GM23338 (cell line): Measurements from ENCODE around the gene MLLT6.

Source experiments
- CREB1 ChIP-seq: fragments of 250-450 bp; sonication (Bioruptor Pico); IDR thresholded peaks from 2 replicates; pipeline ENCODE4 v1.5.0; 2020; ENCODE audit warnings: low read depth, mild to moderate bottlenecking, moderate library complexity
- EZH2 ChIP-seq: fragments of 200-600 bp; sonication (generic); IDR thresholded peaks from one replicate; pipeline ENCODE4 v1.8.0; 2017; ENCODE audit warnings: antibody characterized with exemption, mild to moderate bottlenecking, low read depth; ENCODE audit not compliant: unreplicated experiment
- EZH2phosphoT487 ChIP-seq: fragments of 200-600 bp; sonication (generic); IDR thresholded peaks from one replicate; pipeline ENCODE4 v1.8.1; 2018; ENCODE audit warnings: antibody characterized with exemption; ENCODE audit not compliant: unreplicated experiment
- JUNB ChIP-seq: IDR thresholded peaks from one replicate; pipeline ENCODE4 v1.6.1; 2016; ENCODE audit warnings: antibody characterized with exemption; ENCODE audit not compliant: unreplicated experiment
- NANOG ChIP-seq: IDR thresholded peaks from 2 replicates; pipeline ENCODE4 v1.6.1; 2016; ENCODE audit warnings: antibody characterized with exemption, borderline replicate concordance
- POLR2AphosphoS5 ChIP-seq: IDR thresholded peaks from 2 replicates; pipeline ENCODE4 v1.6.1; 2016; ENCODE audit warnings: antibody characterized with exemption, low read depth
- STAT1 ChIP-seq: IDR thresholded peaks from one replicate; pipeline ENCODE4 v1.6.1; 2016; ENCODE audit warnings: antibody characterized with exemption; ENCODE audit not compliant: unreplicated experiment
- ZNF114 ChIP-seq: fragments of 250-450 bp; sonication (Bioruptor Pico); IDR thresholded peaks from 2 replicates; pipeline ENCODE4 v1.5.0; 2020; ENCODE audit warnings: mild to moderate bottlenecking, moderate library complexity
- TF ChIP-seq, protein P1 (sequence below), 2 experiments: fragments of 200-600 bp in 1 of 2; sonication (generic) in 1 of 2; conservative IDR thresholded peaks; 2 replicates each; pipeline versions ENCODE4 v1.5.1 to v1.6.1; 2016 to 2017; ENCODE audit warnings: antibody characterized with exemption in 2 of 2, low read depth in 2 of 2, mild to moderate bottlenecking in 2 of 2, moderate library complexity in 1 of 2
- TF ChIP-seq, protein P2 (sequence below): IDR thresholded peaks from one replicate; pipeline ENCODE4 v1.6.1; 2018; ENCODE audit warnings: antibody characterized with exemption; ENCODE audit not compliant: unreplicated experiment
- TF ChIP-seq, protein P3 (sequence below): IDR thresholded peaks from 2 replicates; pipeline ENCODE4 v1.6.1; 2016; ENCODE audit warnings: antibody characterized with exemption

DNA sequence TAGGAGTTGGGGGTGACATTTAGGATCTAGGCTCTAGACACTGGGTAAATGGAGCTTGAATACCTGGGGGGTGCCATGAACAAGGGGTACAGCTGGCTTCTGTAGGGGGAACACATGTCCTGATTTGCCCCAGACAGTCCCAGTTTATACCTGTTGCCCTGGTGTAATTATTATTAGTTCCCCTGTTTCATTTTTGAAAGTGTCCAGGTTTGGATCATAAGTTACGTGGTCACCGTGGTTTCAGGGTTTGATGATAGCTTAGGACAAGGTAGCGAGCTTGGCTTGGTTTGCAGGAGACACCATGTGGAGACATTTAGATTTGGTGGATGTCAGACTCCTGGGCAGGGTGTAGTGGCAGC is 5.5 kb downstream of the MLLT6 start:
- TF ChIP-seq POLR2AphosphoS5, result no peak
- TF ChIP-seq, protein P1, sequence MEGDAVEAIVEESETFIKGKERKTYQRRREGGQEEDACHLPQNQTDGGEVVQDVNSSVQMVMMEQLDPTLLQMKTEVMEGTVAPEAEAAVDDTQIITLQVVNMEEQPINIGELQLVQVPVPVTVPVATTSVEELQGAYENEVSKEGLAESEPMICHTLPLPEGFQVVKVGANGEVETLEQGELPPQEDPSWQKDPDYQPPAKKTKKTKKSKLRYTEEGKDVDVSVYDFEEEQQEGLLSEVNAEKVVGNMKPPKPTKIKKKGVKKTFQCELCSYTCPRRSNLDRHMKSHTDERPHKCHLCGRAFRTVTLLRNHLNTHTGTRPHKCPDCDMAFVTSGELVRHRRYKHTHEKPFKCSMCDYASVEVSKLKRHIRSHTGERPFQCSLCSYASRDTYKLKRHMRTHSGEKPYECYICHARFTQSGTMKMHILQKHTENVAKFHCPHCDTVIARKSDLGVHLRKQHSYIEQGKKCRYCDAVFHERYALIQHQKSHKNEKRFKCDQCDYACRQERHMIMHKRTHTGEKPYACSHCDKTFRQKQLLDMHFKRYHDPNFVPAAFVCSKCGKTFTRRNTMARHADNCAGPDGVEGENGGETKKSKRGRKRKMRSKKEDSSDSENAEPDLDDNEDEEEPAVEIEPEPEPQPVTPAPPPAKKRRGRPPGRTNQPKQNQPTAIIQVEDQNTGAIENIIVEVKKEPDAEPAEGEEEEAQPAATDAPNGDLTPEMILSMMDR (conservative IDR thresholded peaks at IDR 0.05; ENCODE audit: low read depth in 2 of 2), result no peak
- no peak for TF ChIP-seq EZH2
- no peak for TF ChIP-seq ZNF114
- no peak for TF ChIP-seq NANOG
- no peak for TF ChIP-seq JUNB
- TF ChIP-seq, protein P2, sequence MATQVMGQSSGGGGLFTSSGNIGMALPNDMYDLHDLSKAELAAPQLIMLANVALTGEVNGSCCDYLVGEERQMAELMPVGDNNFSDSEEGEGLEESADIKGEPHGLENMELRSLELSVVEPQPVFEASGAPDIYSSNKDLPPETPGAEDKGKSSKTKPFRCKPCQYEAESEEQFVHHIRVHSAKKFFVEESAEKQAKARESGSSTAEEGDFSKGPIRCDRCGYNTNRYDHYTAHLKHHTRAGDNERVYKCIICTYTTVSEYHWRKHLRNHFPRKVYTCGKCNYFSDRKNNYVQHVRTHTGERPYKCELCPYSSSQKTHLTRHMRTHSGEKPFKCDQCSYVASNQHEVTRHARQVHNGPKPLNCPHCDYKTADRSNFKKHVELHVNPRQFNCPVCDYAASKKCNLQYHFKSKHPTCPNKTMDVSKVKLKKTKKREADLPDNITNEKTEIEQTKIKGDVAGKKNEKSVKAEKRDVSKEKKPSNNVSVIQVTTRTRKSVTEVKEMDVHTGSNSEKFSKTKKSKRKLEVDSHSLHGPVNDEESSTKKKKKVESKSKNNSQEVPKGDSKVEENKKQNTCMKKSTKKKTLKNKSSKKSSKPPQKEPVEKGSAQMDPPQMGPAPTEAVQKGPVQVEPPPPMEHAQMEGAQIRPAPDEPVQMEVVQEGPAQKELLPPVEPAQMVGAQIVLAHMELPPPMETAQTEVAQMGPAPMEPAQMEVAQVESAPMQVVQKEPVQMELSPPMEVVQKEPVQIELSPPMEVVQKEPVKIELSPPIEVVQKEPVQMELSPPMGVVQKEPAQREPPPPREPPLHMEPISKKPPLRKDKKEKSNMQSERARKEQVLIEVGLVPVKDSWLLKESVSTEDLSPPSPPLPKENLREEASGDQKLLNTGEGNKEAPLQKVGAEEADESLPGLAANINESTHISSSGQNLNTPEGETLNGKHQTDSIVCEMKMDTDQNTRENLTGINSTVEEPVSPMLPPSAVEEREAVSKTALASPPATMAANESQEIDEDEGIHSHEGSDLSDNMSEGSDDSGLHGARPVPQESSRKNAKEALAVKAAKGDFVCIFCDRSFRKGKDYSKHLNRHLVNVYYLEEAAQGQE, result no peak
- TF ChIP-seq CREB1 (CRISPR knock-in tag), result no peak
- TF ChIP-seq EZH2phosphoT487, result no peak
- no peak for TF ChIP-seq STAT1
- TF ChIP-seq, protein P3, sequence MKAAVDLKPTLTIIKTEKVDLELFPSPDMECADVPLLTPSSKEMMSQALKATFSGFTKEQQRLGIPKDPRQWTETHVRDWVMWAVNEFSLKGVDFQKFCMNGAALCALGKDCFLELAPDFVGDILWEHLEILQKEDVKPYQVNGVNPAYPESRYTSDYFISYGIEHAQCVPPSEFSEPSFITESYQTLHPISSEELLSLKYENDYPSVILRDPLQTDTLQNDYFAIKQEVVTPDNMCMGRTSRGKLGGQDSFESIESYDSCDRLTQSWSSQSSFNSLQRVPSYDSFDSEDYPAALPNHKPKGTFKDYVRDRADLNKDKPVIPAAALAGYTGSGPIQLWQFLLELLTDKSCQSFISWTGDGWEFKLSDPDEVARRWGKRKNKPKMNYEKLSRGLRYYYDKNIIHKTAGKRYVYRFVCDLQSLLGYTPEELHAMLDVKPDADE, result no peak
